Tracheal epithelial cell (primary cell): ENCODE data around the gene E2F2. TPM values are rescaled to one million over a fixed set of nuclear protein-coding genes. Genes with fewer than 3 reads are reported as not detected.

Source experiments
- total RNA-seq: library from RNA; depleted of rRNA; stranded (reverse); fragments of >200 nt; gene quantifications from 2 replicates; pipeline ENCODE4 v1.2.1, GENCODE V29; 2014

E2F2 gene, protein sequence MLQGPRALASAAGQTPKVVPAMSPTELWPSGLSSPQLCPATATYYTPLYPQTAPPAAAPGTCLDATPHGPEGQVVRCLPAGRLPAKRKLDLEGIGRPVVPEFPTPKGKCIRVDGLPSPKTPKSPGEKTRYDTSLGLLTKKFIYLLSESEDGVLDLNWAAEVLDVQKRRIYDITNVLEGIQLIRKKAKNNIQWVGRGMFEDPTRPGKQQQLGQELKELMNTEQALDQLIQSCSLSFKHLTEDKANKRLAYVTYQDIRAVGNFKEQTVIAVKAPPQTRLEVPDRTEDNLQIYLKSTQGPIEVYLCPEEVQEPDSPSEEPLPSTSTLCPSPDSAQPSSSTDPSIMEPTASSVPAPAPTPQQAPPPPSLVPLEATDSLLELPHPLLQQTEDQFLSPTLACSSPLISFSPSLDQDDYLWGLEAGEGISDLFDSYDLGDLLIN
- under 0.01 and 0.24 TPM in 2 replicates for total RNA-seq

DNA sequence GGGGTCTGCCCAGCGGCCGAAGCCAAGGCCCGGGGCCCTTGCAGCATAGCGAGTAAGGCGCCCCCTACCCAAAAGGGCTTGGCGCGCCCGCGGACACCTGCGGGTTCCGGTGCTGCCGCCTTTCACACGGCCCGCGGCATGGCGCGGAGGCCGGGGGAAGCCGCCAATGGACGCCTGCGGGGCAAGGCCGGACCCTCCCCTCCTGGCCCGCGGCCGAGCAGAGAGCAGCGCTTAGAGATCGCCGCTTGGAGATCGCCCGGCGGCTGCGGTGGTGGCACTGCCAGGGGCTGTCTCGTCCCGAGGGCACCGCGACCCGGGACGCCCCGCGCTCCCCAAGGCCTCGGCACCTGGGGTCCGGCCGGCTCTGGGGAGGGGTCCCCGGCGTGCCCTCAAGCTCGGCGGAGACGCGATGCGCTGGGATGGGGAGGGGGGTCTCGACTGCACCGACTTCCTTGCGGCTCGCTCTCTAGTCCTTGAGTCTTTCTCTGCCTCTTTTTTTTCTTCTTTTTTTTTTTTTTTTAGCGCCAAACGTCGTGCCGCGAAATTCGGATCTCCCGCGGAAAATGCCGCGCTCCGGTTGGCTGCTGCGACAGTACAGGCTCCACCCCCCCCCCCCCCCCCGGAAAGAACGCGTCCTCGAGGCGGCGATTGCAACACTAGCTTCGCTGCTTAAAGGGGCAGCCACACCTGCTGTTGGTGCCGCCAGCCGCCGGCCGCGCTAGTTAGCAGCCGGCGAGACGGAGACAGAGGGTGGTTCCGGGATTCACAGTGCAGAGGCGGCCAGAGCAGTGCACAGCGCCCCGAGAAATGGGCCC lies at the start of gene E2F2:
Gene E2F2 (minus strand): TSS at position 487 of the 815 bp plus-strand sequence. CDS start 440 bp downstream, at position 47.

DNA sequence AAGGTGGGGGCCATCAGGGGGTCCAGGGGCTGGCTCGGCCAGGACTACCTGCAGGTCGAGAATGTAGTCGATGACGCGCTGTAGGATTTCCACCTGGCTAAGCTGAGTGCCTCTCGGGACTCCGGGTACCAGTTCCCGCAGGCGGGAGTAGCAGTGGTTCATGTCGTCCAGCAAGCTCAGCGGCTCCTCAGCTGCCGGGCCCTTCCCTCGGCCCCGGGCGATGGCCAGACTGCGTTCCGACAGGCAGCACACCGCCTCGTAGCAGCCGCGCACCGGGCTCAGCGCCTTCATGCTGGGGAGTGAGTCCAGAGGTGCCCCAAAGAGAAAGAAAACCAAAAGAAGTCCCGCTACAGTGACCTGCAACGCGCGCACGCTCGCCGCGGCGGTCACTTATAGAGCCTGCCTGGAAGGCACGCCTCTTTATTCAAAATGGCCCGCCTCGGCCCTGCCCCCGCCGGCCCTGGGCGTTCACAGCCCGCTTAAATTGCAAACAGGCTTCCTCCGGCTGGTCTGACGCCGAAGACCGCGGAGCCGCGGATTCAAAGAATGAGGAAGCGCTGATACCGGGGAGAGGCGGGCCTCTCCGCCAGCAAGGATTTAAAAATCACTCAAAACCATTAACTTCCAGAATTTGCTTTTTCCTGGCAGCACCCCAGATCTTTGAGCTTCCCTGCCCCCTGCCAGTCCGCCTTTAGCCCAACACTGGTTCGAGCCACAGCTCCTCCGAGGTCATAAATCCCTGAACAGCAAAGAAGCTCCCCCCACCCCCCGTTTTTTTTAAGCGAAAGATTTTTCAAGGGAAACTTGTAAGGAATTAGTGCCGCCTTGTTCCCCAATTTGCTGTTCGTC lies 28.3 kb upstream of the E2F2 start, which contains the start of gene ID3:
Gene ID3 (minus strand): TSS at position 366 of the 849 bp plus-strand sequence. CDS start 75 bp downstream, at position 291.

DNA sequence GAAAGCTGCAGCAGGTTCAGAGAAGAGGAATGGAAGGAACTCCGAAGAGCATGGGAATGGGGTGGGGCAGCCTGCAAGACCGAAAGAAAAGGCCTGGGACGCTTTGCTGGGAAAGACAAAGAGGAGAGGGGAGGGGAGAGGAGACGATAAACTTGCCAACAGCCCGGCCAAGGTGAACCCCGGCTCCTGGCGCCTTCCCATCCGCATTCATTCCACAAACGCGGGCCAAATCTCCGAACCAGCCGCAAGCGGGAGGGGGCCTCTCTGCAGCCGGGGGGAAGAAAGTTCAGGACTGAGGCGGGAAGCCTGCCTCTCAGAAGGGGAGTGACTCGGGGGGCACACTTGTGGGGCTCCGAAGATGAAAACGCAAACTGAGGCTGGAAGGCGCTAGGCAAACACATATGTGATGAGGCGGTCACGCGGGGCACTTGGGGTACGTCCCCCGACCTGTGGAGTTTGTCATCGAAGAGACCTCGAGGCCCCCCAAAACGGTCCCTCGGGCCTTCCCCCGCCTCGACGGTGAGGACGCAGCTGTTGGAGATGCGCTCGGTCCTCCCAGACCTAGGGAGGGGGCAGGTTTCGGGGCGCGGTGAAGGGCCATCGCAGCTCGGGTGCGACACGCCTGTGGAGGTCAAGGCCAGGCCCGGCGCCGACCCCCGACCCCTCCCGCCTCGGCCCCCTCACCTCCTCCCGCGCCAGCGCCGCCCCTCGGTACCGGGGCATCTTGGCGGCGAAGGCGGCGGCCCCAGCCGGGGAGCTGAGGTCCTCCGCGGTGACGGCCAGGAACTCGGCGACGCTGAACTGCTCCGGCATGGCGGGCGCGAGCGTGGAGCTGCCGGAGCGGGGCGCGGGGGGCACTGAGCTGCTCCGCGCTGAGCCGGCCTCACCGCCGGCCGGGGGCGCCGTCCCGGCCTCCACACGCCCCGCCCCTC lies 47.4 kb downstream of the E2F2 start, which contains the start of gene ASAP3:
Gene ASAP3 (minus strand): TSS at position 859 of the 932 bp plus-strand sequence. CDS start 46 bp downstream, at position 813.

Other genes starting within 250 kb of the E2F2 start
- 51.4 and 58.6 TPM in 2 replicates for gene HNRNPR, start 186.9 kb downstream of the E2F2 start, total RNA-seq
- gene ZNF436, start 161.4 kb downstream of the E2F2 start, total RNA-seq, result 30.4 and 35.8 TPM in 2 replicates
- 17.4 and 18.1 TPM in 2 replicates for gene TCEA3, start 106.5 kb downstream of the E2F2 start, total RNA-seq
- gene ASAP3, start 47.1 kb downstream of the E2F2 start, total RNA-seq, result 4.0 and 13.7 TPM in 2 replicates
- gene ID3, start 28.3 kb upstream of the E2F2 start, total RNA-seq, result 55.2 and 135 TPM in 2 replicates
- gene RPL11, start 160.6 kb upstream of the E2F2 start, total RNA-seq, result 1,324 and 1,601 TPM in 2 replicates
- gene ELOA, start 212.2 kb upstream of the E2F2 start, total RNA-seq, result 11.3 and 17.9 TPM in 2 replicates
- 45.1 and 59.9 TPM in 2 replicates for gene PITHD1, start 247.2 kb upstream of the E2F2 start, total RNA-seq